CD14-positive monocyte (primary cell): ENCODE data around the gene GLI3. TPM values are rescaled to one million over a fixed set of nuclear protein-coding genes. Genes with fewer than 3 reads are reported as not detected.

Experiments
- DNase-seq, 3 donors: peaks; one replicate each; pipeline ENCODE4 v3.0.0-alpha.2; 2011 to 2022
- H2AFZ ChIP-seq: 2 replicates; pipeline ENCODE4 v1.6.0; 2012; ENCODE audit warnings: mild to moderate bottlenecking, low read depth, low read length, inconsistent platforms; ENCODE audit not compliant: insufficient read depth, poor library complexity, severe bottlenecking
- H3K27ac ChIP-seq, 2 donors: 1 replicate in 1 of 2; 2 replicates in 1 of 2; pipeline ENCODE4 v1.5.1; 2012 to 2013; ENCODE audit warnings: low read length in 2 of 2, control low read depth in 1 of 2, inconsistent platforms in 1 of 2, low read depth in 1 of 2, mild to moderate bottlenecking in 1 of 2
- H3K27me3 ChIP-seq, 2 donors: one replicate each; pipeline versions ENCODE4 v1.6.0 to v1.6.1; 2011 to 2013; ENCODE audit warnings: low read length in 2 of 2; ENCODE audit not compliant: control insufficient read depth in 2 of 2, insufficient read depth in 2 of 2
- H3K36me3 ChIP-seq, 2 donors: replicated peaks in 1 of 2; 1 replicate in 1 of 2; 2 replicates in 1 of 2; pipeline versions ENCODE4 v1.5.1 to v1.6.1; 2012 to 2013; ENCODE audit warnings: low read length in 2 of 2, control low read depth in 1 of 2, inconsistent platforms in 1 of 2, mild to moderate bottlenecking in 1 of 2; ENCODE audit not compliant: insufficient read depth in 2 of 2, control insufficient read depth in 1 of 2
- H3K4me1 ChIP-seq, 2 donors: 1 replicate in 1 of 2; 2 replicates in 1 of 2; pipeline versions ENCODE4 v1.5.1 to v1.6.1; 2012 to 2013; ENCODE audit warnings: low read length in 2 of 2, control low read depth in 1 of 2, inconsistent platforms in 1 of 2, mild to moderate bottlenecking in 1 of 2, moderate library complexity in 1 of 2; ENCODE audit not compliant: insufficient read depth in 2 of 2, control insufficient read depth in 1 of 2
- H3K4me2 ChIP-seq: replicated peaks from 2 replicates; pipeline ENCODE3; 2012; ENCODE audit warnings: low read length, moderate library complexity, mild to moderate bottlenecking; ENCODE audit not compliant: poor library complexity, severe bottlenecking; ENCODE audit errors: extremely low read depth
- H3K4me3 ChIP-seq, 3 experiments: fragments of 200-600 bp in 1 of 3; sonication (generic) in 1 of 3; replicated peaks in 1 of 3; 1 replicate in 2 of 3; 2 replicates in 1 of 3; pipeline ENCODE4 v1.5.1; 2011 to 2013; ENCODE audit warnings: low read length in 3 of 3, mild to moderate bottlenecking in 3 of 3, control low read depth in 2 of 3, low read depth in 2 of 3, inconsistent platforms in 1 of 3, moderate library complexity in 1 of 3
- H3K79me2 ChIP-seq: 2 replicates; pipeline ENCODE4 v1.6.0; 2012; ENCODE audit warnings: mild to moderate bottlenecking, control low read depth, inconsistent platforms, low read length, moderate library complexity; ENCODE audit not compliant: insufficient read depth
- H3K9ac ChIP-seq: 2 replicates; pipeline ENCODE4 v1.6.0; 2017; ENCODE audit warnings: low read length, mild to moderate bottlenecking; ENCODE audit not compliant: insufficient read depth, poor library complexity, severe bottlenecking
- H3K9me3 ChIP-seq, 2 donors: replicated peaks in 1 of 2; 1 replicate in 1 of 2; 2 replicates in 1 of 2; pipeline versions ENCODE4 v1.5.1 to v1.6.1; 2012 to 2013; ENCODE audit warnings: low read length in 2 of 2, control low read depth in 1 of 2; ENCODE audit not compliant: control insufficient read depth in 1 of 2, insufficient read depth in 1 of 2
- H4K20me1 ChIP-seq: 2 replicates; pipeline ENCODE4 v1.6.0; 2012; ENCODE audit warnings: mild to moderate bottlenecking, low read length, control low read depth, moderate library complexity; ENCODE audit not compliant: insufficient read depth
- H3K27ac Mint-ChIP-seq, 7 donors: one replicate each; pipeline ENCODE4 v1.8.0; 2020; ENCODE audit warnings: mild to moderate bottlenecking in 7 of 7, mixed read lengths in 7 of 7, moderate library complexity in 6 of 7, inconsistent platforms in 2 of 7
- H3K27me3 Mint-ChIP-seq, 3 donors: one replicate each; pipeline ENCODE4 v1.8.0; 2021 to 2022; ENCODE audit warnings: low read depth in 3 of 3, mild to moderate bottlenecking in 3 of 3, mixed read lengths in 3 of 3, moderate library complexity in 3 of 3, inconsistent platforms in 1 of 3
- H3K36me3 Mint-ChIP-seq, 2 donors: one replicate each; pipeline ENCODE4 v1.8.0; 2020; ENCODE audit warnings: mixed read lengths in 2 of 2, inconsistent platforms in 1 of 2, mild to moderate bottlenecking in 1 of 2
- H3K4me1 Mint-ChIP-seq: one replicate; pipeline ENCODE4 v1.8.0; 2020; ENCODE audit warnings: mild to moderate bottlenecking, mixed read lengths
- H3K4me3 Mint-ChIP-seq, 2 donors: one replicate each; pipeline ENCODE4 v1.8.0; 2020; ENCODE audit warnings: mild to moderate bottlenecking in 2 of 2, mixed read lengths in 2 of 2, moderate library complexity in 1 of 2
- H3K9me3 Mint-ChIP-seq, 7 donors: one replicate each; pipeline ENCODE4 v1.8.0; 2020 to 2022; ENCODE audit warnings: mixed read lengths in 7 of 7, mild to moderate bottlenecking in 6 of 7, moderate library complexity in 6 of 7, inconsistent platforms in 2 of 7
- WGBS: methylation state at CpG from one replicate; pipeline ENCODE4 v1.1.5; 2013; ENCODE audit warnings: missing lambda C conversion rate; ENCODE audit not compliant: insufficient coverage; 5-methylcytosine and 5-hydroxymethylcytosine counted together
- intact Hi-C, 2 donors: fragments of 100-400 bp; cut with micrococcal nuclease; formaldehyde crosslinking; loops; one replicate each; pipeline versions ENCODE4 v1.15.0 to v1.15.1; 2023
- polyA plus RNA-seq, 3 donors: library from polyadenylated mRNA; depleted of rRNA in 1 of 3; unstranded in 2 of 3; stranded (reverse) in 1 of 3; fragments of 300-500 nt in 2 of 3; fragments of >200 nt in 1 of 3; fragmentation: Illumina TruSeq in 2 of 3; gene quantifications; 1 replicate in 2 of 3; 2 replicates in 1 of 3; pipeline ENCODE4 v1.2.3, GENCODE V29; 2012 to 2021
- TF ChIP-seq, protein P1 (sequence below): fragments of 200-600 bp; IDR thresholded peaks from one replicate; pipeline ENCODE4 v1.8.0; 2022; ENCODE audit warnings: antibody characterized with exemption, mild to moderate bottlenecking

GLI3 gene
- polyA plus RNA-seq, 3 donors: not detected

DNA sequence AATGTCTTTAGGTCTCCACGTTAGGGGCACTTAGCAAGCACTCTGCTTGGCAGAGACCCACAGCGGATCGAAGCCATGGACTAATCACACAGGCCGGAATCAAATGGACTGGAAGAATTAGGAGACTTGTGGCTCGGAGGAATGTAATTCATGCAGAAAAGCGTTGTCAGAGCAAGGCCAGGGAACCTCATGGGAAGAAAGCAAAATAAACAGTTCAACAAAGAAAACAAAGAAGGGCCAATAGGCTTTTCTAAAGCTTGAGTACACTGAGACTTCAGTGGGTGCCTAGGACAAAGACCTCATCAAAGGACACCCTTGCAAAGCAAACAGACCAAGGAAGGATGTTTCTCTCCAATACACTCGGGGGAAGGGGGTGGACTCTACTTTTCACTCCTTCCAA lies 171.1 kb downstream of the GLI3 start:
- Mint-ChIP-seq H3K27me3 (no peaks in the 10 kb centered on the region), H3K27ac (no peak overlapping the region), H3K4me1 (no peaks in the 10 kb centered on the region), H3K4me3 (no peak overlapping the region), H3K36me3 (no peaks in the 10 kb centered on the region), H3K9me3 (no peaks in the 10 kb centered on the region)
- no peaks in the 10 kb centered on the region for H3K27me3 ChIP-seq
- intact Hi-C loops: no loop called here
- no peak for DNase-seq
- TF ChIP-seq, protein P1, sequence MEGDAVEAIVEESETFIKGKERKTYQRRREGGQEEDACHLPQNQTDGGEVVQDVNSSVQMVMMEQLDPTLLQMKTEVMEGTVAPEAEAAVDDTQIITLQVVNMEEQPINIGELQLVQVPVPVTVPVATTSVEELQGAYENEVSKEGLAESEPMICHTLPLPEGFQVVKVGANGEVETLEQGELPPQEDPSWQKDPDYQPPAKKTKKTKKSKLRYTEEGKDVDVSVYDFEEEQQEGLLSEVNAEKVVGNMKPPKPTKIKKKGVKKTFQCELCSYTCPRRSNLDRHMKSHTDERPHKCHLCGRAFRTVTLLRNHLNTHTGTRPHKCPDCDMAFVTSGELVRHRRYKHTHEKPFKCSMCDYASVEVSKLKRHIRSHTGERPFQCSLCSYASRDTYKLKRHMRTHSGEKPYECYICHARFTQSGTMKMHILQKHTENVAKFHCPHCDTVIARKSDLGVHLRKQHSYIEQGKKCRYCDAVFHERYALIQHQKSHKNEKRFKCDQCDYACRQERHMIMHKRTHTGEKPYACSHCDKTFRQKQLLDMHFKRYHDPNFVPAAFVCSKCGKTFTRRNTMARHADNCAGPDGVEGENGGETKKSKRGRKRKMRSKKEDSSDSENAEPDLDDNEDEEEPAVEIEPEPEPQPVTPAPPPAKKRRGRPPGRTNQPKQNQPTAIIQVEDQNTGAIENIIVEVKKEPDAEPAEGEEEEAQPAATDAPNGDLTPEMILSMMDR: no peak
- no peak overlapping the region for H2AFZ ChIP-seq
- WGBS: 96% methylated on average over 4 of the region's 7 CpGs
- no peak overlapping the region for H3K4me3 ChIP-seq
- H4K20me1 ChIP-seq: no peaks in the 10 kb centered on the region
- H3K36me3 ChIP-seq: no peaks in the 10 kb centered on the region
- H3K27ac ChIP-seq: no peak overlapping the region
- no peak overlapping the region for H3K4me2 ChIP-seq
- H3K4me1 ChIP-seq: no peaks in the 10 kb centered on the region
- H3K9ac ChIP-seq: no peak overlapping the region
- no peaks in the 10 kb centered on the region for H3K9me3 ChIP-seq
- H3K79me2 ChIP-seq: no peaks in the 10 kb centered on the region

DNA sequence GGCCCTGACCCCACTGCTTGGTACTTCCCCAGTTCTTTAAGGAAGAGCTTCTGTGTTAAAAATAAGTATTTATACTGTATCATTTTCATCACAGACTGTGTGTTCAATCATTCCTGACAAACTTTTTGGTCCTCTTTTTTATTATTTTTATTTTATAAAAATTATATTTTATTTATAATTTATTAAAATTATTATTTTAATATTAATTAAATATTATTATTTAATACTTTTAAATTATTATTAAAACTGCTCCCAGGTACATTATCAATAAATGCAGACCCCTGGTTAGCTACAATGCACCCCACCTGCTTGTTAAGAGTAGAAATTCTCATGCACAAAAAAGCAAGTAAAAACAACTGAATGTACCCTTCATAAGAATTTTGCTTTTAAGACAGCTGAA lies 172.0 kb downstream of the GLI3 start:
- no peaks in the 10 kb centered on the region for H3K9me3 Mint-ChIP-seq
- Histone ChIP-seq H2AFZ (no peak overlapping the region), H3K27ac (no peak overlapping the region), H3K36me3 (no peaks in the 10 kb centered on the region), H4K20me1 (no peaks in the 10 kb centered on the region), H3K4me2 (no peak overlapping the region), H3K79me2 (no peaks in the 10 kb centered on the region), H3K9me3 (no peaks in the 10 kb centered on the region), H3K4me1 (no peaks in the 10 kb centered on the region), H3K9ac (no peak overlapping the region), H3K4me3 (no peak overlapping the region), H3K27me3 (no peaks in the 10 kb centered on the region)
- H3K27me3 Mint-ChIP-seq: no peaks in the 10 kb centered on the region
- H3K27ac Mint-ChIP-seq: no peak overlapping the region
- no peaks in the 10 kb centered on the region for H3K36me3 Mint-ChIP-seq
- intact Hi-C loops: no loop called here
- TF ChIP-seq, protein P1: no peak
- H3K4me3 Mint-ChIP-seq: no peak overlapping the region
- no peaks in the 10 kb centered on the region for H3K4me1 Mint-ChIP-seq
- no peak for DNase-seq
